Ishikawa (cell line): ENCODE data around the gene PLIN5.

Source experiments
- CEBPB ChIP-seq: IDR thresholded peaks from 2 replicates; pipeline ENCODE4 v1.6.1; 2012
- CREB1 ChIP-seq: IDR thresholded peaks from 2 replicates; pipeline ENCODE4 v1.6.1; 2012; ENCODE audit warnings: low read depth
- EGR1 ChIP-seq: IDR thresholded peaks from 2 replicates; pipeline ENCODE4 v1.6.1; 2012
- EP300 ChIP-seq: IDR thresholded peaks from 2 replicates; pipeline ENCODE4 v1.6.1; 2012; ENCODE audit warnings: borderline replicate concordance
- FOXM1 ChIP-seq: IDR thresholded peaks from 2 replicates; pipeline ENCODE4 v1.6.1; 2012; ENCODE audit warnings: low read depth, borderline replicate concordance
- NFIC ChIP-seq: IDR thresholded peaks from 2 replicates; pipeline ENCODE4 v1.6.1; 2012
- RAD21 ChIP-seq: IDR thresholded peaks from 2 replicates; pipeline ENCODE4 v1.6.1; 2012; ENCODE audit warnings: low read depth
- TAF1 ChIP-seq: IDR thresholded peaks from 2 replicates; pipeline ENCODE4 v1.6.1; 2012; ENCODE audit warnings: low read depth, mild to moderate bottlenecking
- TCF12 ChIP-seq: IDR thresholded peaks from 2 replicates; pipeline ENCODE4 v1.6.1; 2012; ENCODE audit warnings: low read depth
- TEAD4 ChIP-seq: IDR thresholded peaks from 2 replicates; pipeline ENCODE4 v1.6.1; 2012
- YY1 ChIP-seq: IDR thresholded peaks from 2 replicates; pipeline ENCODE4 v1.6.1; 2012; ENCODE audit warnings: low read depth
- ZBTB7A ChIP-seq: IDR thresholded peaks from 2 replicates; pipeline ENCODE4 v1.6.1; 2012; ENCODE audit warnings: low read depth
- TF ChIP-seq, protein P1 (sequence below): IDR thresholded peaks from 2 replicates; pipeline ENCODE4 v1.6.1; 2012
- TF ChIP-seq, protein P2 (sequence below): IDR thresholded peaks from 2 replicates; pipeline ENCODE4 v1.6.1; 2012
- TF ChIP-seq, protein P3 (sequence below): IDR thresholded peaks from 2 replicates; pipeline ENCODE4 v1.6.1; 2012; ENCODE audit warnings: low read depth, mild to moderate bottlenecking

Gene PLIN5

DNA sequence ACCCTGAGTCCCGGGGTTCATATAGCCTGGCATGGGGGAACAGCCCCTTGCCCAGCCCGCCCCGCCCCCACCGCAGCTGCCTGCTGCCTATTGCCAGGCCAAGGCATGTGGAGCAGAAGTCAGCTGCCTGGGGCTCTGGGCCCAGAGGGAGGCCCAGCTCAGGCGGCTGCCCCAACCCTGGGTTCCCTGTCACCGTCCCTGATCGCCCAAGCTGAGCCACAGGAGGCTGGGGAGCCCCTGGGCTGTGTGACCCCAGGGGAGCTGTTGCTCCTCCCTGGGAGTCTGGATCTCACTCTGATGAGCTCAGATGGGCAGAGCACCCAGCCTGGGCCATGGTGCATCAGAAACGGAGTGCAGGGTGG, 18.1 kb downstream of the PLIN5 start:
- TF ChIP-seq CEBPB (no peak), EGR1 (no peak), TEAD4 (no peak), EP300 (no peak), YY1 (no peak), NFIC (no peak), RAD21 (no peak), CREB1 (no peak), TAF1 (no peak), FOXM1 (no peak)
- TF ChIP-seq, protein P1, sequence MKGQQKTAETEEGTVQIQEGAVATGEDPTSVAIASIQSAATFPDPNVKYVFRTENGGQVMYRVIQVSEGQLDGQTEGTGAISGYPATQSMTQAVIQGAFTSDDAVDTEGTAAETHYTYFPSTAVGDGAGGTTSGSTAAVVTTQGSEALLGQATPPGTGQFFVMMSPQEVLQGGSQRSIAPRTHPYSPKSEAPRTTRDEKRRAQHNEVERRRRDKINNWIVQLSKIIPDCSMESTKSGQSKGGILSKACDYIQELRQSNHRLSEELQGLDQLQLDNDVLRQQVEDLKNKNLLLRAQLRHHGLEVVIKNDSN = no peak
- TF ChIP-seq, protein P2, sequence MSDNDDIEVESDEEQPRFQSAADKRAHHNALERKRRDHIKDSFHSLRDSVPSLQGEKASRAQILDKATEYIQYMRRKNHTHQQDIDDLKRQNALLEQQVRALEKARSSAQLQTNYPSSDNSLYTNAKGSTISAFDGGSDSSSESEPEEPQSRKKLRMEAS = no peak

GRCh38 chr19:4516199-4516938, 18.7 kb downstream of the PLIN5 start:
- TF ChIP-seq CEBPB = peak; percentile 63; the same call in 1 of the 2 replicates
- no peak for TF ChIP-seq NFIC
- no peak for TF ChIP-seq TEAD4
- TF ChIP-seq RAD21 = no peak

DNA sequence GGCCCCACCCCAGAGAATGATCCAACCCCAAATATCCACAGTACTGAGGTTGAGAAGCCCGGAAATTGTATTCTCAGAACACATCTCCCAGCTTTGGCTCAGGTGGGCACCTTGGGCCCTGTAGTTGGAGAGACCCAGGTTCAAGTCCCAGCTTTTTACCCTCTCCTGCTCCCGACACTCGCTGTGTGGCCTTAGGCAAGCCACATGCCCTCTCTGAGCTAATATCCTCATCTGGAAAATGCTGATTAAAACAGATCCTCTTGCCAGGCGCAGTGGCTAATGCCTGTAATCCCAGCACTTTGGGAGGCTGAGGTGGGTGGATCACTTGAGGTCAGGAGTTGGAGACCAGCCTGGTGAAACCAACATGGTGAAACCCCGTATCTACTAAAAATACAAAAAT, 19.3 kb downstream of the PLIN5 start:
- TF ChIP-seq, protein P1 = no peak
- TF ChIP-seq ZBTB7A (no peak), CREB1 (no peak), CEBPB (no peak), NFIC (no peak), EP300 (no peak), YY1 (no peak), TAF1 (no peak), EGR1 (no peak), TEAD4 (no peak), FOXM1 (no peak), RAD21 (no peak), TCF12 (no peak)
- TF ChIP-seq, protein P2 = no peak
- TF ChIP-seq, protein P3, sequence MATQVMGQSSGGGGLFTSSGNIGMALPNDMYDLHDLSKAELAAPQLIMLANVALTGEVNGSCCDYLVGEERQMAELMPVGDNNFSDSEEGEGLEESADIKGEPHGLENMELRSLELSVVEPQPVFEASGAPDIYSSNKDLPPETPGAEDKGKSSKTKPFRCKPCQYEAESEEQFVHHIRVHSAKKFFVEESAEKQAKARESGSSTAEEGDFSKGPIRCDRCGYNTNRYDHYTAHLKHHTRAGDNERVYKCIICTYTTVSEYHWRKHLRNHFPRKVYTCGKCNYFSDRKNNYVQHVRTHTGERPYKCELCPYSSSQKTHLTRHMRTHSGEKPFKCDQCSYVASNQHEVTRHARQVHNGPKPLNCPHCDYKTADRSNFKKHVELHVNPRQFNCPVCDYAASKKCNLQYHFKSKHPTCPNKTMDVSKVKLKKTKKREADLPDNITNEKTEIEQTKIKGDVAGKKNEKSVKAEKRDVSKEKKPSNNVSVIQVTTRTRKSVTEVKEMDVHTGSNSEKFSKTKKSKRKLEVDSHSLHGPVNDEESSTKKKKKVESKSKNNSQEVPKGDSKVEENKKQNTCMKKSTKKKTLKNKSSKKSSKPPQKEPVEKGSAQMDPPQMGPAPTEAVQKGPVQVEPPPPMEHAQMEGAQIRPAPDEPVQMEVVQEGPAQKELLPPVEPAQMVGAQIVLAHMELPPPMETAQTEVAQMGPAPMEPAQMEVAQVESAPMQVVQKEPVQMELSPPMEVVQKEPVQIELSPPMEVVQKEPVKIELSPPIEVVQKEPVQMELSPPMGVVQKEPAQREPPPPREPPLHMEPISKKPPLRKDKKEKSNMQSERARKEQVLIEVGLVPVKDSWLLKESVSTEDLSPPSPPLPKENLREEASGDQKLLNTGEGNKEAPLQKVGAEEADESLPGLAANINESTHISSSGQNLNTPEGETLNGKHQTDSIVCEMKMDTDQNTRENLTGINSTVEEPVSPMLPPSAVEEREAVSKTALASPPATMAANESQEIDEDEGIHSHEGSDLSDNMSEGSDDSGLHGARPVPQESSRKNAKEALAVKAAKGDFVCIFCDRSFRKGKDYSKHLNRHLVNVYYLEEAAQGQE = no peak

- no peak for TF ChIP-seq ZBTB7A
- TF ChIP-seq CEBPB = no peak
- no peak for TF ChIP-seq TAF1
These were observed 21.8 kb downstream of the PLIN5 start for GRCh38 chr19:4513248-4513647.

GRCh38 chr19:4512070-4512469, 23.0 kb downstream of the PLIN5 start:
- TF ChIP-seq YY1 (no peak), TAF1 (no peak), CEBPB (no peak), TCF12 (no peak), TEAD4 (no peak), EGR1 (no peak), FOXM1 (no peak), RAD21 (no peak), NFIC (no peak), CREB1 (no peak), ZBTB7A (no peak), EP300 (no peak)
- TF ChIP-seq, protein P3 = no peak
- TF ChIP-seq, protein P1 = no peak
- TF ChIP-seq, protein P2 = no peak
